Measurements from ENCODE around the gene DHFR.

GRCh38 chr5:80653502-80653901, 1.3 kb downstream of the DHFR start:
- TF ChIP-seq POLR2AphosphoS5 (IDR thresholded peaks at IDR 0.05; ENCODE audit: low read depth, low read length) (no peak), TAF1 (IDR thresholded peaks at IDR 0.05; ENCODE audit: borderline replicate concordance, low read depth, low read length) (no peak), POLR2A (IDR thresholded peaks at IDR 0.05; ENCODE audit: low read depth, low read length) (no peak)

Measured in GM12892 (cell line).